H9 (cell line): ENCODE measurements around the gene OLIG1. TPM values are rescaled to one million over a fixed set of nuclear protein-coding genes. Genes with fewer than 3 reads are reported as not detected.

Experiments
- DNase-seq: peaks from one replicate; pipeline ENCODE4 v3.0.0-alpha.2; 2017
- H2AFZ ChIP-seq: one replicate; pipeline ENCODE4 v1.6.1; 2013; ENCODE audit warnings: mild to moderate bottlenecking, low read length, control low read depth, moderate library complexity
- H2AK5ac ChIP-seq: 2 replicates; pipeline ENCODE4 v1.6.1; 2013; ENCODE audit warnings: low read length, control low read depth, mixed read lengths; ENCODE audit not compliant: insufficient read length
- H2BK120ac ChIP-seq: one replicate; pipeline ENCODE4 v1.6.1; 2013; ENCODE audit warnings: low read depth, mild to moderate bottlenecking, low read length, control low read depth, inconsistent platforms; ENCODE audit not compliant: poor library complexity, severe bottlenecking
- H2BK12ac ChIP-seq: 2 replicates; pipeline ENCODE4 v1.6.1; 2013; ENCODE audit warnings: low read length, control low read depth, mixed read lengths, low read depth; ENCODE audit not compliant: insufficient read length
- H2BK15ac ChIP-seq: 2 replicates; pipeline ENCODE4 v1.6.1; 2013; ENCODE audit warnings: low read depth, low read length, control low read depth
- H2BK20ac ChIP-seq: one replicate; pipeline ENCODE4 v1.6.1; 2013; ENCODE audit warnings: low read depth, mild to moderate bottlenecking, low read length, control low read depth, inconsistent platforms; ENCODE audit not compliant: poor library complexity, severe bottlenecking
- H2BK5ac ChIP-seq: 2 replicates; pipeline ENCODE4 v1.6.1; 2013; ENCODE audit warnings: low read length, control low read depth, mixed read lengths; ENCODE audit not compliant: insufficient read length
- H3K14ac ChIP-seq: 2 replicates; pipeline ENCODE4 v1.6.1; 2013; ENCODE audit warnings: low read length, control low read depth; ENCODE audit not compliant: insufficient read depth
- H3K18ac ChIP-seq: 2 replicates; pipeline ENCODE4 v1.6.1; 2013; ENCODE audit warnings: low read depth, mild to moderate bottlenecking, mixed read lengths, low read length, control low read depth; ENCODE audit not compliant: insufficient read length
- H3K23ac ChIP-seq: 2 replicates; pipeline ENCODE4 v1.6.1; 2013; ENCODE audit warnings: low read length, control low read depth, mixed read lengths, low read depth; ENCODE audit not compliant: insufficient read length
- H3K23me2 ChIP-seq: 2 replicates; pipeline ENCODE4 v1.6.1; 2013; ENCODE audit warnings: low read depth, mild to moderate bottlenecking, mixed read lengths, low read length, control low read depth; ENCODE audit not compliant: insufficient read length, poor library complexity, severe bottlenecking
- H3K27ac ChIP-seq: 2 replicates; pipeline ENCODE4 v1.5.1; 2013; ENCODE audit warnings: low read length, control low read depth, mixed read lengths, low read depth; ENCODE audit not compliant: insufficient read length
- H3K27me3 ChIP-seq: 2 replicates; pipeline ENCODE4 v1.6.1; 2013; ENCODE audit warnings: low read length, control low read depth, inconsistent platforms; ENCODE audit not compliant: insufficient read depth
- H3K4ac ChIP-seq: 2 replicates; pipeline ENCODE4 v1.6.1; 2013; ENCODE audit warnings: low read depth, mild to moderate bottlenecking, control low read depth, inconsistent platforms, low read length, moderate library complexity
- H3K4me1 ChIP-seq: 2 replicates; pipeline ENCODE4 v1.6.1; 2013; ENCODE audit warnings: low read length, control low read depth, inconsistent platforms; ENCODE audit not compliant: insufficient read depth
- H3K4me2 ChIP-seq: 2 replicates; pipeline ENCODE4 v1.6.1; 2013; ENCODE audit warnings: low read length, control low read depth, mixed read lengths; ENCODE audit not compliant: insufficient read length, insufficient read depth
- H3K56ac ChIP-seq: 2 replicates; pipeline ENCODE4 v1.6.1; 2013; ENCODE audit warnings: low read depth, mild to moderate bottlenecking, mixed read lengths, low read length, control low read depth; ENCODE audit not compliant: insufficient read length
- H3K79me1 ChIP-seq: 2 replicates; pipeline ENCODE4 v1.6.1; 2013; ENCODE audit warnings: low read depth, mild to moderate bottlenecking, moderate library complexity, low read length, control low read depth, inconsistent platforms; ENCODE audit not compliant: insufficient read depth, poor library complexity, severe bottlenecking
- H3K79me2 ChIP-seq: 2 replicates; pipeline ENCODE4 v1.6.1; 2013; ENCODE audit warnings: low read length, control low read depth, inconsistent platforms; ENCODE audit not compliant: insufficient read depth
- H3K9ac ChIP-seq: 2 replicates; pipeline ENCODE4 v1.6.1; 2013; ENCODE audit warnings: low read length, control low read depth, mixed read lengths; ENCODE audit not compliant: insufficient read length; ENCODE audit errors: extremely low read depth
- H3K9me3 ChIP-seq: one replicate; pipeline ENCODE4 v1.6.1; 2013; ENCODE audit warnings: low read depth, low read length, inconsistent platforms; ENCODE audit not compliant: control insufficient read depth
- H3T11ph ChIP-seq: one replicate; pipeline ENCODE4 v1.6.1; 2013; ENCODE audit warnings: mild to moderate bottlenecking, low read length, control low read depth, inconsistent platforms
- H4K20me1 ChIP-seq: one replicate; pipeline ENCODE4 v1.6.1; 2013; ENCODE audit not compliant: control insufficient read depth, insufficient read length, insufficient read depth
- H4K5ac ChIP-seq: 2 replicates; pipeline ENCODE4 v1.6.1; 2013; ENCODE audit warnings: low read depth, mild to moderate bottlenecking, mixed read lengths, low read length, control low read depth; ENCODE audit not compliant: insufficient read length
- H4K8ac ChIP-seq: replicated peaks from 2 replicates; pipeline ENCODE4 v1.6.1; 2013; ENCODE audit warnings: low read length, control low read depth, mixed read lengths, low read depth; ENCODE audit not compliant: insufficient read length
- H4K91ac ChIP-seq: 2 replicates; pipeline ENCODE4 v1.6.1; 2013; ENCODE audit warnings: low read depth, mild to moderate bottlenecking, moderate library complexity, mixed read lengths, low read length, control low read depth; ENCODE audit not compliant: insufficient read length
- H3K27ac Mint-ChIP-seq, 3 experiments: 2 replicates in 2 of 3; 3 replicates in 1 of 3; pipeline ENCODE4 v1.8.0; 2020 to 2021; ENCODE audit warnings: mixed read lengths in 3 of 3, mild to moderate bottlenecking in 1 of 3, moderate library complexity in 1 of 3
- H3K27me3 Mint-ChIP-seq: 2 replicates; pipeline ENCODE4 v1.8.0; 2021; ENCODE audit warnings: low read depth, mild to moderate bottlenecking, moderate library complexity, mixed read lengths
- H3K36me3 Mint-ChIP-seq, 3 experiments: 2 replicates in 2 of 3; 3 replicates in 1 of 3; pipeline ENCODE4 v1.8.0; 2020 to 2021; ENCODE audit warnings: low read depth in 3 of 3, mixed read lengths in 3 of 3; ENCODE audit not compliant: insufficient read depth in 1 of 3
- H3K4me1 Mint-ChIP-seq, 2 experiments: 2 replicates each; pipeline ENCODE4 v1.8.0; 2020; ENCODE audit warnings: mixed read lengths in 2 of 2
- H3K4me3 Mint-ChIP-seq, 2 experiments: 2 replicates in 1 of 2; 3 replicates in 1 of 2; pipeline ENCODE4 v1.8.0; 2020 to 2021; ENCODE audit warnings: mild to moderate bottlenecking in 2 of 2, mixed read lengths in 2 of 2, moderate library complexity in 1 of 2
- H3K9me3 Mint-ChIP-seq, 2 experiments: 2 replicates in 1 of 2; 3 replicates in 1 of 2; pipeline ENCODE4 v1.8.0; 2020; ENCODE audit warnings: mild to moderate bottlenecking in 2 of 2, mixed read lengths in 2 of 2, moderate library complexity in 1 of 2
- CTCF ChIP-seq: fragments of 200-600 bp; sonication (generic); conservative IDR thresholded peaks from 3 replicates; pipeline ENCODE4 v1.8.0; 2021; ENCODE audit warnings: antibody characterized with exemption, mild to moderate bottlenecking
- WGBS: extraction: QIAGEN DNeasy Blood & Tissue Kit; methylation state at CpG from one replicate; pipeline ENCODE4 v1.1.7; 2013; ENCODE audit warnings: missing lambda C conversion rate, low lambda C conversion rate, mixed read lengths; ENCODE audit not compliant: insufficient read length; ENCODE audit errors: extremely low coverage; 5-methylcytosine and 5-hydroxymethylcytosine counted together
- total RNA-seq: library from RNA; stranded (reverse); gene quantifications from 2 replicates; pipeline ENCODE4 v1.2.1, GENCODE V29; 2021

Gene OLIG1
- total RNA-seq, 1 experiment from 2014 or later = 0.31 TPM

GRCh38 chr21:33114276-33114675, 44.3 kb downstream of the OLIG1 start:
- Mint-ChIP-seq H3K4me3 (no peak overlapping the region), H3K9me3 (no peaks in the 10 kb centered on the region), H3K36me3 (no peaks in the 10 kb centered on the region), H3K27me3 (peaks cover 27% of the 10 kb centered on the region), H3K4me1 (peaks cover 69 to 78% of the 10 kb centered on the region in 2 experiments), H3K27ac (no peak overlapping the region; a peak in 1 of 7 replicates)
- Histone ChIP-seq H3K9ac (no peak overlapping the region), H2AFZ (no peak overlapping the region), H4K91ac (no peak overlapping the region), H3K14ac (no peak overlapping the region), H2BK20ac (no peak overlapping the region), H3K4ac (no peak overlapping the region), H3T11ph (no peak overlapping the region), H4K20me1 (no peaks in the 10 kb centered on the region), H2BK15ac (no peak overlapping the region), H3K4me1 (no peaks in the 10 kb centered on the region; the same call in 1 of the 2 replicates), H2AK5ac (no peak overlapping the region), H4K5ac (no peak overlapping the region), H3K79me2 (no peaks in the 10 kb centered on the region), H3K56ac (no peak overlapping the region), H3K23me2 (peaks cover 6% of the 10 kb centered on the region), H3K4me2 (no peak overlapping the region), H2BK5ac (no peak overlapping the region), H2BK120ac (no peak overlapping the region), H3K18ac (no peak overlapping the region), H3K27ac (no peak overlapping the region), H4K8ac (no peak overlapping the region), H3K79me1 (no peaks in the 10 kb centered on the region), H2BK12ac (no peak overlapping the region), H3K9me3 (no peaks in the 10 kb centered on the region), H3K27me3 (peaks cover 2% of the 10 kb centered on the region; the same call in 1 of the 2 replicates), H3K23ac (no peak overlapping the region)
- no CpG with 5 or more reads among the region's 3 CpGs for WGBS
- no peak for DNase-seq
- no peak for TF ChIP-seq CTCF
